ENCODE data around the gene SNAP91. TPM values are rescaled to one million over a fixed set of nuclear protein-coding genes. Genes with fewer than 3 reads are reported as not detected.

SNAP91 gene
- total RNA-seq, 4 donors from 2014 or later, result not detected

GRCh38 chr6:83615025-83615999 lies 93.6 kb downstream of the SNAP91 start:
- intact Hi-C loops (cut with DNase I; ENCODE audit: low total_unique reads), result no loop called here
- no peak for DNase-seq (ENCODE audit: low spot score in 2 of 2)
- 75 to 80% methylated on average over 6 of the region's 6 CpGs for WGBS, 2 donors
- no peak for TF ChIP-seq CTCF (IDR thresholded peaks at IDR 0.05)
- TF ChIP-seq POLR2A (IDR thresholded peaks at IDR 0.05), result no peak
- H3K4me3 ChIP-seq (ENCODE audit: low read depth, poor library complexity, severe bottlenecking), result no peak overlapping the region

DNA sequence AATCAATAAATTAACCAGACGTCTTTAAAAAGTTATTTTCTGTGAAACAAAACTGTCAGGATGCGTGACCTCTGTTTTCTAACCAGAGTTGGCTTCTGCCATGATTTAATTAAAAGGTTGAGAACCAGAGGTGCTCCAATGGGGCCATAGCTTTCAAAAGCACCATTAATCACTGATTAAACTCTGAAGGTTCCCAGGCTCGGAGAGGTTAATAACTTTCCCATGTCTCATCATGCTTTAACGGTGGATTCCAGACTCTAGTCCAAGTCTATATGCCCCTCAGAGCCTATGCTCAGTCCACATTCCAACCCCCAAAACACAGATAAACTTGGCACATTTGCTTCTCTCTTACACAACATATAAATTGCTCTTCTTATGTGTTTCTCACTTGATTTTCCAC lies 95.5 kb downstream of the SNAP91 start:
- 43 to 53% methylated on average over 4 of the region's 4 CpGs for WGBS, 2 donors
- intact Hi-C loops (cut with DNase I; ENCODE audit: low total_unique reads), result no loop called here

DNA sequence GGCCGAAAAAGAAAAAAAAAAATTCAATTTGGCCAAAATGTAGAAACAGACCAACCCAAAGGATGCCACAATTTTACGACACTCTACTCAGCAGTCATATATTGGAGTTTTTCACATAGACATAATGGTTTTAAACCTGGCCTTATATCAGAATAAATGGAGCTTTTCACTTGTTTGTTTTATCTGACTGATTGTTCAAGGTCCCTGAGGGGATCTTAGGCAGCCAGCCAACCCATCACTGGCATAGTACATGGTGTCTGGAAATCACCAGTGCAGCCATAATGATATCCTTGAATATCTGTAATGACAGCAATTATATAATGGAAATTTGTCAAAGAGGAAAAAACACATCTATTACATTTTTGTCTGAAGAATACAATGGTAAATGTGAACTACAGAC lies 99.7 kb downstream of the SNAP91 start:
- DNase-seq (ENCODE audit: low spot score in 2 of 2), result no peak
- 71 to 84% methylated on average over 2 of the region's 2 CpGs for WGBS, 2 donors
- TF ChIP-seq POLR2A (IDR thresholded peaks at IDR 0.05) (no peak), CTCF (IDR thresholded peaks at IDR 0.05) (no peak)
- intact Hi-C loops (cut with DNase I; ENCODE audit: low total_unique reads), result no loop called here
- H3K4me3 ChIP-seq (ENCODE audit: low read depth, poor library complexity, severe bottlenecking), result no peak overlapping the region

More for the DNA sequence above, 95.5 kb downstream of the SNAP91 start:
- no peak overlapping the region for H3K4me3 ChIP-seq (ENCODE audit: low read depth, poor library complexity, severe bottlenecking)
- no peak for DNase-seq (ENCODE audit: low spot score in 2 of 2)
- TF ChIP-seq CTCF (IDR thresholded peaks at IDR 0.05) (no peak), POLR2A (IDR thresholded peaks at IDR 0.05) (no peak)

DNA sequence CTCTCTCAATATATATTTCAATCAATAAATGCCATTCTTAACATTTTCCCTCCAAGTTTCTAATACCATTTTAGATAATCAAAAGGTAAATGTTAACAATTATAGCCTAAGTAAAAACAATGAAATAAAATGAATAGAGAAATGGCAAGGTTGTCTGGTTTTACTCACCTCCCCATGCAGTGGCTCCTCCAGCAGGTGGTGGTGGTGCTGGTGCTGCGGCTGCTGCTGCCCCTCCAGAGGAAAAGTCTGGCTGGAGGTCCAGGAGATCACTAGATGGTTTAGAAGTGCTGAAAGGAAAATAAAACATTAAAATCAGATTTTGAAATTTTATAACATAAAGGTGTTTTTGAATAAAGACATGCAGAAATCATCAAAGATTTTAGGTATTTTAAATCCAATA lies 103.4 kb downstream of the SNAP91 start:
- no peak for TF ChIP-seq CTCF (IDR thresholded peaks at IDR 0.05)
- no peak for TF ChIP-seq POLR2A (IDR thresholded peaks at IDR 0.05)
- WGBS, 2 donors, result 94 to 97% methylated on average over 1 of the region's 1 CpG
- H3K4me3 ChIP-seq (ENCODE audit: low read depth, poor library complexity, severe bottlenecking), result no peak overlapping the region
- DNase-seq (ENCODE audit: low spot score in 2 of 2), result no peak
- intact Hi-C loops (cut with DNase I; ENCODE audit: low total_unique reads), result no loop called here

DNA sequence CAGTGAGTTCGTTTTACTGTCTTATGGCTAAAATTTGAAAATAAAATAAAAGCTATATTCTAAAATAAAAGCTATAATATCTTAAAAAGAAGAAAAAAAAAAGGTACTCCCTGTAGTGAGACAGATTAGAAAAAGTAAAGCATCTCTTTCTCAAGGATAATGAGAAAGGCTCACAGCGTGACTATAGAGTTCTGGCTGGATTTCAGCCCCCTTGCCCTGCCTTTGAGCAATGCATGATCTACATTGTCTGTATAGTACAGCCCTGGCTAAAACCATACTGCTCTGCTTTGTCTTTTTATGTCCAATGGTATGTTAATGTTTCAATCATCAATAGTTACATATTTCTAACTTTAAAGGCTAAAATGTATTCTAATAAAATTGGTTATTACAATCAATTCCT lies 105.3 kb downstream of the SNAP91 start:
- WGBS, 2 donors, result 62 to 71% methylated on average over 2 of the region's 2 CpGs
- DNase-seq (ENCODE audit: low spot score in 2 of 2), result no peak
- intact Hi-C loops (cut with DNase I; ENCODE audit: low total_unique reads), result no loop called here
- H3K4me3 ChIP-seq (ENCODE audit: low read depth, poor library complexity, severe bottlenecking), result no peak overlapping the region
- TF ChIP-seq CTCF (IDR thresholded peaks at IDR 0.05) (no peak), POLR2A (IDR thresholded peaks at IDR 0.05) (no peak)

Measured in lower leg skin (tissue), 4 donors.